Glutamatergic neuron (in vitro differentiated cells): ENCODE results near the gene PPP1R15B. TPM values are rescaled to one million over a fixed set of nuclear protein-coding genes. Genes with fewer than 3 reads are reported as not detected.

Source experiments
- DNase-seq: peaks from one replicate; pipeline ENCODE4 v3.0.0; 2022
- H3K27ac Mint-ChIP-seq: one replicate; pipeline ENCODE4 v1.8.0; 2020; ENCODE audit warnings: mild to moderate bottlenecking, mixed read lengths, inconsistent platforms; ENCODE audit not compliant: unreplicated experiment
- H3K27me3 Mint-ChIP-seq: one replicate; pipeline ENCODE4 v1.8.0; 2020; ENCODE audit warnings: mild to moderate bottlenecking, moderate library complexity, mixed read lengths, inconsistent platforms; ENCODE audit not compliant: unreplicated experiment
- H3K36me3 Mint-ChIP-seq: one replicate; pipeline ENCODE4 v1.8.0; 2020; ENCODE audit warnings: mild to moderate bottlenecking, mixed read lengths, inconsistent platforms; ENCODE audit not compliant: unreplicated experiment
- H3K4me1 Mint-ChIP-seq: one replicate; pipeline ENCODE4 v1.8.0; 2020; ENCODE audit warnings: mild to moderate bottlenecking, low read depth, mixed read lengths, inconsistent platforms; ENCODE audit not compliant: unreplicated experiment
- H3K4me3 Mint-ChIP-seq: one replicate; pipeline ENCODE4 v1.8.0; 2020; ENCODE audit warnings: mild to moderate bottlenecking, mixed read lengths, inconsistent platforms; ENCODE audit not compliant: unreplicated experiment
- H3K9me3 Mint-ChIP-seq: one replicate; pipeline ENCODE4 v1.8.0; 2020; ENCODE audit warnings: mild to moderate bottlenecking, moderate library complexity, mixed read lengths, inconsistent platforms; ENCODE audit not compliant: unreplicated experiment
- CTCF ChIP-seq: fragments of 200-600 bp; sonication (generic); IDR thresholded peaks from one replicate; pipeline ENCODE4 v1.5.0; 2021; ENCODE audit not compliant: partially characterized antibody, unreplicated experiment
- total RNA-seq: library from RNA; stranded (reverse); fragmentation: NEBNext Ultra II Directional; extraction: Animal tissue kit (Norgen Biotek cat#: 25700); gene quantifications from one replicate; pipeline ENCODE4 v1.2.1, GENCODE V29; 2021; ENCODE audit not compliant: unreplicated experiment

PPP1R15B gene
- total RNA-seq, 1 donor from 2014 or later = 45.3 TPM

- TF ChIP-seq CTCF = no peak
- Mint-ChIP-seq H3K27ac (no peak overlapping the region), H3K9me3 (peaks cover 7% of the 10 kb centered on the region), H3K27me3 (peaks cover 4% of the 10 kb centered on the region), H3K4me1 (peaks cover 8% of the 10 kb centered on the region), H3K36me3 (peaks cover 4% of the 10 kb centered on the region), H3K4me3 (no peak overlapping the region)
- DNase-seq = no peak
Measured at GRCh38 chr1:204419064-204419403, 7.4 kb upstream of the PPP1R15B start.

GRCh38 chr1:204418174-204419063 is 6.8 kb upstream of the PPP1R15B start:
- peaks cover 4% of the 10 kb centered on the region for H3K27me3 Mint-ChIP-seq
- no peak for TF ChIP-seq CTCF
- no peak for DNase-seq
- peaks cover 4% of the 10 kb centered on the region for H3K36me3 Mint-ChIP-seq
- H3K27ac Mint-ChIP-seq = no peak overlapping the region
- H3K9me3 Mint-ChIP-seq = peaks cover 7% of the 10 kb centered on the region
- H3K4me3 Mint-ChIP-seq = peak overlapping the region; percentile 6
- peaks cover 8% of the 10 kb centered on the region for H3K4me1 Mint-ChIP-seq

GRCh38 chr1:204417074-204417997 is 5.7 kb upstream of the PPP1R15B start:
- Mint-ChIP-seq H3K4me3 (no peak overlapping the region), H3K9me3 (peaks cover 7% of the 10 kb centered on the region), H3K27ac (no peak overlapping the region), H3K27me3 (peaks cover 4% of the 10 kb centered on the region), H3K4me1 (peaks cover 8% of the 10 kb centered on the region), H3K36me3 (peaks cover 4% of the 10 kb centered on the region)
- DNase-seq = no peak
- TF ChIP-seq CTCF = no peak

- Mint-ChIP-seq H3K36me3 (peaks cover 4% of the 10 kb centered on the region), H3K4me1 (peaks cover 8% of the 10 kb centered on the region), H3K9me3 (peaks cover 7% of the 10 kb centered on the region), H3K4me3 (no peak overlapping the region), H3K27ac (no peak overlapping the region), H3K27me3 (peaks cover 8% of the 10 kb centered on the region)
- TF ChIP-seq CTCF = no peak
- no peak for DNase-seq
Measured at GRCh38 chr1:204416589-204417073, 5.0 kb upstream of the PPP1R15B start.
